ENCODE measurements around the gene NPIPB2.
"Not testable (repeated sequence)": the region's sequence is repeated elsewhere in the genome, so short reads cannot be mapped to it uniquely, and the experiment has no call there.

DNA sequence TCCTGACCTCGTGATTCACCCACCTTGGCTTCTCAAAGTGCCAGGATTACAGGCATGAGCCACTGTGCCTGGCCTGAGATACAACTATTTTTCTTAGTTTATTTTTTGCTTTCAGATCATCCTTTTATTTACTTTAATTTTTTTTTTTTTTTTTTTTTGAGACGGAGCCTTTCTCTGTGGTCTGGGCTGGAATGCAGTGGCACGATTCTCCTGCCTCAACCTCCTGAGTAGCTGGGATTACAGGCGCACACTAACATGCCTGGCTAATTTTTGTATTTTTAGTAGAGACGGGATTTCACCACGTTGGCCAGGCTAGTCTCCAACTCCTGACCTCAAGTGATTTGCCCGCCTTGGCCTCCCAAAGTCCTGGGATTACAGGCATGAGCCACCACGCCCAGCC is 11.7 kb upstream of the NPIPB2 start:
- not testable (repeated sequence) for TF ChIP-seq CTCF (conservative IDR thresholded peaks at IDR 0.05 in 1 of 2, IDR thresholded peaks at IDR 0.05 in 1 of 2; ENCODE audit: low read depth in 1 of 2, low read length in 2 of 2); EZH2 (IDR thresholded peaks at IDR 0.05; ENCODE audit: low read length, missing control alignments)

Data from fibroblast of lung (primary cell).